Measurements from ENCODE around the gene ATXN7L1.
A peak's percentile ranks its signal among the peaks of the same experiment; 100 is the strongest.

ATXN7L1 gene

GRCh38 chr7:105639667-105640493, 236.5 kb downstream of the ATXN7L1 start:
- no peak for DNase-seq

- no peak for DNase-seq
Measured at GRCh38 chr7:105638902-105639495, 237.4 kb downstream of the ATXN7L1 start.

GRCh38 chr7:105638334-105638733, 238.1 kb downstream of the ATXN7L1 start:
- DNase-seq = no peak

DNA sequence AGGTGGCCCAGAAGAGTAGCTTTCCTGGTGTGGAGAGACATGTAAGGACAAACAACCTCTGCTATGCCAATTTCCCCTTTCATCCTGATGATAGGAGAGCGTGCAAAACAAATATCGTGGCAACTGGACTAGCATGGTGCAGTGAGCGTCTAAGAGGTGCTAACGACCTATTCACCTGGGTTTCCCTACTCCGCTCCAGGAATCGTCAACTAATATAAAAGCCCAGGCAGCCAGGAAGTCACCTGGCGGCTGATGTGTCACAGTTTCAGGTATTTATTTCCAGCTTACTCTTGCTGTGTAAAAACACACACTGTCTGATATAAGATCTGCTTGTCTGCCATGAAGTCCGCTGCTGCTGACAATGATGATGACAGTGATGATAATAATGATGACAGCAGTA, 238.6 kb downstream of the ATXN7L1 start:
- no peak for DNase-seq

DNA sequence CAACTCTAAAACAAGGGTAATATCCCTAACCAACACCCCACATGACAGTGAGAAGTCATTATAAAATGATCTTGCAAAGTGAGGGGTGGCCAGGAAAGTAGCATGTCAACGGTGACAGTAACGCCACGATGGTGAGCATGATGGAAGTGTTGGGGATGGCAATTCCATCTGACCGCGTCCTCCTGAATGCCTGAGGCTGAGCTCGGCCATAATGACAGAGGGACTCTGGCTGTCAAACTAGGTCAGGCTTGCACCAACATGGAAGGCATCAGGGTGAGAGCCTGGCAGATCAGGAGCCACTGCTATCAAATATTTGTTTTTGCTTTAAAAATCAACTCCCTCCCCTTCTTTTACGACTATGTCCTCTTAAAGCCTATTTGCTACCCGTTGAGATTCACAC, 239.4 kb downstream of the ATXN7L1 start:
- no peak for DNase-seq

DNA sequence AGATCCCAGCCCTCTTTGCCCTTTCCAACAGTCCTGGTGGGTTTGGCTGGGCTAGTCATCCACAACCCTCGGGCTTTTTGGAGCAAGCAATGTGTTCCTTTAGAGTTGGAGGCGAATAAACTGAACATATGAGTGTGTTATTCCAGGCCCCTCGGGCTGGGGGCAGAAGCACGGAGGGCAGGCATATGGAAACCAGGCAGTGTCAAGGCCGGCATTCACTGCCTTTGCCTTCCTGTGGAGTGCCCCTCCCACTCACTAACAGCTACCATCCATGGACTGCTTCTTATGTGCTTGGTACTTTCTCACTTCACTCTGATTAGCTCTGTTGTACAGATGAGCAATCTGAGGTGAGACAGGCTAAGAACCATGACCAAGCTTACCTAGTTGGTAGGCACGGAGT, 241.2 kb downstream of the ATXN7L1 start:
- DNase-seq = no peak

DNA sequence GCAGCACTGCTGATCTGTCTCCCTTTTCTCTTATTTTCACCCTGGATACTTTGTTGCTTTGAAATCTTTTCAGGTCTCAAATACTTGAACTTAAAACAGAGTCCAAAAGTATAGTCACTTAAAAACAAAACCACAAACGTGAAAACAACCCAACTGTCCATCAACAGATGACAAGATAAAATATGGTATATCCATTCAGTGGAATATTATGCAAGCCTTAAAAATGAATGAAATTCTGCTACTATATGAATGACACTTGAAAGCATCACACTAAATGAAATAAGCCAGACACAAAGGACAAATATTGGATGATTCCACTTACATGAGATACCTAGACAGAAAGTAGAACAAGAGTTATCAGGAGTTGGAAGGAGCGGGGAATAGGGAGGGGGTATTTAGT, 250.4 kb downstream of the ATXN7L1 start:
- DNase-seq = no peak

DNA sequence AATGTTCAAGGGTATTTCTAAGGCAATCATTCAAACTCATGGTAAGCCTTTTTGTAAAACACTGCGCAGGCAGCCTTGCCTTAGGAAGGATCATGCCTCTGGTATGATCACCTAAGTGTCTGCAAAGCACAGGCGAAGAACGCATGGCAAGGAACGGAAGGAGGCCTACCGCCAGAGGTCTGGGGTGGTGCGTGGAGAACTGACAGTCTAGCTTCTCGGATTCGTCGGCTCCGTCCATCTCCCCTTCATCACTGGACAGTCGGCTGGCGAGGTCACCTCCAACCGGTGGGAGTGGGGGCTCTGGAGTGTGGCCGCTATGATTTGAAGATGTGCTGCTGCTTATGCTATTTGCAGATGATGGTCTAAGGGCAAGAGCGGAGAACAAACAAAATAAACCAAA, 252.5 kb downstream of the ATXN7L1 start:
- DNase-seq = no peak

DNA sequence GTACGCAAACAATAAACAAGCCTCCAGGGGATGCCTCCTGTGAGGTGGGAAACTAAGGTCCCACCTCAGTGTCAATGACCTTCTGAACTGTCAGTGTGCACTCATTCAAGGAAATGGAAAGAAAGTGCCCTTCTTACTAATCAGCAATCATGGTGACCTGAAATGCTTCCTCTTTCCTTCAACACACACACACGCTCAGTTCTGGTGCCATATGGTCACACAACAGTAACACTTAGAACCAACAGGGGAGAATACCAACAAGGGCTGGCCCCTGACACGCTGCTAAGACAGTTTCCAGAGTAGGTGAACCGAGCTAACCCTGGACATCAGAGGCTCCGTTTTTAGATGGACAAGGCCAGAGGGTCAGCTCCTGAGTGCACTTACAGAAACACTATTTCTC, 253.0 kb downstream of the ATXN7L1 start:
- no peak for DNase-seq

- no peak for DNase-seq
Measured at GRCh38 chr7:105622106-105622731, 254.2 kb downstream of the ATXN7L1 start.

- no peak for DNase-seq
Measured at GRCh38 chr7:105621617-105622016, 254.8 kb downstream of the ATXN7L1 start.

DNA sequence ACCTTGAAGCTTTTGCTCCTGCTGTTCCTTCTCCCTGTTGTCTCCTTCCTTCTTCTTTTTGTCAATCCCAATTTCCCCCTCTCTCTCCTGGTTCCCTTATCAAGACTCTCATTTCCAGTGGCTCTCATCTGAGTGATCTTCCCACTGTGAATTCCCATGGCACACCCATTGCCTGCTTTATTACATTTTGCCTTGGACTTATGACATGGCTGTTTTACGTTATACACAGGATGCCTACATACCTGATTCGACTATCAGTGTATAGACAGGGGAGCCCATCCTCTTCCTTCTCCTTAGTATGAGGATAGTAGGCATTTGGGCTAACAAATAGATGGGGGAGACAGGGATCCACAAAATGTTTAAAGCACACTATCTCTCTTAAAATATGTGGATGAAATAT, 255.2 kb downstream of the ATXN7L1 start:
- no peak for DNase-seq

GRCh38 chr7:105619590-105619989, 256.8 kb downstream of the ATXN7L1 start:
- DNase-seq = no peak

DNA sequence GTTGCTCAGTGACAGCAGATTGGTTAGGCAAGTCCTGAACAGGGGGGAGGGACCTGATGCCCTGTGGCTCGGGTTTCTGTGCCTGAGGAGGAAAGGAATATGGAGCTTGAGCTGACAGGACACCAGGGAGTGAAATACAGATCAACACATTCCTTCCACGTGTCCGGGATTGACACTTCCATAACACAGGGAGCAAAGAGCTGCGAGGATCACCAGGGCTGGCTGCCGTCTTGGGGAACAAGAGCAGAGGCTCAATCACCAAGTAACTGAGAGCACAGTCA, 258.4 kb downstream of the ATXN7L1 start:
- DNase-seq = no peak

GRCh38 chr7:105617280-105618015, 259.0 kb downstream of the ATXN7L1 start:
- peak; percentile 32 for DNase-seq

DNA sequence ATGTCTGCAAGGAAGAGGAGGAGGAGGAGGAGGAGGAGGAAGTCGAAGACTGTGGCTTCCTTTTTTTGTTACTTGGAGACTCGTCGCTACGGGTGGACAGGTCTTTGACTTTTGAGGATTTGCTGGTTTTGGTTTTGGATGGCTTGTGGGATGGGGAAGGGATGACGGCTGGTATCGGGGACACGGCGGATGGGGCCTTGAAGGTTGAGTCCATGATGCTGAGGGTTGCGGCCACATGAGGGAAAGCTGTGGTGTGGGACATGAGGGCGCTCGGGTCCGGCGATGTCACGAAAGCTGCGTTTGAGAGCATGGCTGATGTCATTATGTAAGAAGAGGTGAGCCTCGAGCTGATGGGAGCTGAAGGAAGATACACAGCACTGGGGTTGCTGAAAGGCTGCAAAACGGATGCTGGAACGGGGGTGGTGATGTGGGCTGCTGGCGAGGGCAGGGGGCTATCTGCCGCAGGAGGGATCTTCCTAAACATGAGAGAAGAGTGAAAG, 262.0 kb downstream of the ATXN7L1 start:
- no peak for DNase-seq

DNA sequence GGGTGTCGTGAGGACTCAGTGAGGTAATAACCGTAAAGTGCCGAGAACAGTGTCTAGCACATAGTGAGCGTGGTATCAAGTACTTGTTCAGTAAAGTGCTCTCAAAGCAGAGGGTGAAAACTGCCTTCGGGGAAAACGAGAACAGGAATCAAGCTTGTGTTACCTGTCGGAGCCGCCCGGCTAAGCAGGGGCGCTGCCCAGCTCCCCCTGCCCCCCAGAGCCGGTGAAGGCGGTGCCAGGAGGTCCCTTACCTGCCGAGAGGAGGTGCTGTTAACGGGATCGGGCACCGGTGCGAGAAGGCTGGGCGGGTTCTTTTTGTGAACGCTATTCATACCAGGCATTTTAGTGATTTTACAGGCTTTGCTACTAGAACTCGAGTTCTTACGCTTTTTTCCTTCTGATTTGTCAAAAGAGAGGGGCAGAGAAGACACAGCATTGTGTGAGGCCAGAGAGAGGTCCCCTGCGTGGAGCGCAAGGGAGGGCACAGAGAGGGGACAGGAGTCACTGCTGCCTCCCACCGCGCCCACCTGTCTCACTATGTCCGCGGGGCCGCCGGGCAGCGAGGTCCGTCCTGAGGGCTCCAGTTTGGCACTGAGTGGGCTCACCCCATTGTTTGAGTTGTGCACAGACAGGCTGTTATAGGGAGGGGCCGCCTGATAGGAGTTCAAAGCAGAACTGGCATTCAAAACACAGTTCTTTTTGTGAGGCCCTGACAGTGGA, 262.6 kb downstream of the ATXN7L1 start:
- no peak for DNase-seq

GRCh38 chr7:105612806-105613205, 263.6 kb downstream of the ATXN7L1 start:
- DNase-seq = no peak

DNA sequence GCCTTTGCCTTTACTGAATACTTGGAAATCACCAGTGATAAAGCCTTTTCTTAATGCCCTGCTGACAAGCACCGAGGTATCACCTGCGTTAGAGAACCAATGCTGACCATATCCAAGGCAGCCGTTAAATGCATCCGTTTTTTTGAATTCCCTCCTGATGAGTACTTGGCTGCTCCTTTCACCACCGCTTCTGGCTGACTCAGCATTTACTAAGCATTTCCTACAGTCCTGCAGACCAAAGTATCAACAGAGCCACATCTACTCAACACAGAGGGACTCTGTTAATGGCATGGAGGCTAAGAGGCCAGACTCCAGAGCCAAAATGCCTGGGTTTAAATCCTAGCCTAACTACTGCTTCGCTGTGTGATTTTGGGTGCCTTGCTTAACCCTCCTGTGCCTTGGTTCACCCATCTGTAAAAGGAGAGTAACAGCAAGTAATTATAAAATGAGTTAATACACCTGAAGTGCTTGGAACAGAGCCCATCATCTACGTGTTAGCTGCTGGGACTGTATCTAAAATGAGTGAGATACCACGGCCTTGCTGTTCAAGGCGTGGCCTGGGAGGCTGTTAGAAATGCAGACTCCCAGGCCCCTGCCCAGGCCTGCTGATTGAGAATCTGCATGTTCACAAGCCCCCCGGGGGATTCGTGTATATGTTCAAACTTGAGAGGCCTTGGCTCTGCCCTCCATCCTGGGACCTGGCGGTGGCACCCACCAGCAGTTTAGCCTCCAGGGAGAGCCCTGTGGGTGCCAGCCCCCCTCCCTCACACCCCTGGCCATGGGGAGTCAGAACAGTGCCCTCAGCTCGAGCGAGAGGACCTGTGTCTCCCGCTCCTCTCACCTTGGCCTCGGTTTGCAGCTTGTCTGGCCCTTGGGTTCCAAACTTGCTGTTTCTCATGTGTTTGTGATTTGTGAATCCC, 264.3 kb downstream of the ATXN7L1 start:
- peak; percentile 34 for DNase-seq

DNA sequence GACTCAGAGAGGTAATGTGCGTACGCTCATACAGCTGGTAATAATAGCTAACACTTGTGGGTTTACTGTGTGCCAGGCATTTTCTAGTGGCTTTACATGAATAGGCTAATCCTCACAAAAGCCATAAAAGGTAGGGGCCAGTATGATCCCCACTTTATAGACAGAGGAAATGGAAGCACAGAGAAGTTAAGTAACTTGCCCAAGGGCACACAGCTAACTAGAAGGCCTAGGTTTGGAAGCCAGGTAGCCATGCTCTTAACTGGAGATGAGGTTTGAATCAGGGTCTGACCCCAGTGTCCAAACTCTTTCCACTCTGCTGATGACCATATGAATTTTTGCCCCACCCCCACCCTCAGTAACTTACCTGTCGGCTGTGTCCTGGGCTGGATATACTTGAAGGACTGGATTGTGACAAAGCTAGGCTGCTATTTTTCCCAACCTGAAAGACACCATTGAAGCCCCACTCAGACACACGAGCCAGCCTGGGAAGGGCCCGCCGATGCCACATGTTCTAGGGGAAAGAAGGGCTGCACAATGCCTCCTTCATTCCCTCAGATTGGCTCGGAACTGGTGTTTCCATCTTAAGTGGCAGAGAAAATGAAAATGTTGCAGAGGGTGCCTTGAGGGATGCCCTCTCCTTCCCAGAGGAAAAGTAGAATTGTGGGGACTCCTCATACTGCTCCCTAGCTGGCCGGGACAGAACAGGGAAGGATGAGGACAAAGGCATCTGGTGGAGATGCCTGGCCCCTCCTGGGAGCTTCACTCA, 266.1 kb downstream of the ATXN7L1 start:
- DNase-seq = no peak
